B cell (primary cell): Measurements from ENCODE around the gene ITCH. TPM values are rescaled to one million over a fixed set of nuclear protein-coding genes. Genes with fewer than 3 reads are reported as not detected.

Source experiments
- ATAC-seq: fragments of 200-7000 bp; cut with Tn5 transposase; one replicate; pipeline ENCODE4 v1.10.0; 2021; ENCODE audit warnings: low read depth, mild to moderate bottlenecking, moderate number of reproducible peaks, moderate library complexity
- CTCF ChIA-PET: fragments of 350-600 bp; sonication (Branson Sonifier 250); formaldehyde crosslinking; loops from one replicate; lab custom pipeline; 2021; ENCODE audit warnings: antibody characterized with exemption, inconsistent platforms; lab: Charles Lee
- POLR2A ChIA-PET: fragments of 350-600 bp; sonication (Branson Sonifier 250); formaldehyde crosslinking; loops from one replicate; lab custom pipeline; 2021; ENCODE audit warnings: antibody characterized with exemption; lab: Charles Lee
- DNase-seq: peaks from one replicate; pipeline ENCODE4 v3.0.0; 2013
- H2AFZ ChIP-seq: 2 replicates; pipeline ENCODE4 v1.6.1; 2012; ENCODE audit warnings: mild to moderate bottlenecking, low read depth, low read length; ENCODE audit not compliant: insufficient read depth, poor library complexity, severe bottlenecking
- H3K27ac ChIP-seq, 2 donors: 1 replicate in 1 of 2; 2 replicates in 1 of 2; pipeline ENCODE4 v1.5.1; 2012 to 2013; ENCODE audit warnings: low read length in 2 of 2, mild to moderate bottlenecking in 2 of 2, moderate library complexity in 1 of 2
- H3K27me3 ChIP-seq, 4 experiments: fragments of 200-600 bp in 1 of 4; sonication (generic) in 1 of 4; replicated peaks in 1 of 4; 1 replicate in 2 of 4; 2 replicates in 2 of 4; pipeline versions ENCODE4 v1.6.1 to v1.7.0; 2013 to 2016; ENCODE audit warnings: low read length in 3 of 4, mild to moderate bottlenecking in 2 of 4, mixed read lengths in 1 of 4, moderate library complexity in 1 of 4; ENCODE audit not compliant: insufficient read depth in 4 of 4, control insufficient read depth in 3 of 4; ENCODE audit errors: control extremely low read depth in 1 of 4
- H3K36me3 ChIP-seq, 2 experiments: replicated peaks in 1 of 2; 1 replicate in 1 of 2; 2 replicates in 1 of 2; pipeline versions ENCODE4 v1.6.1 to v1.7.1; 2013; ENCODE audit warnings: low read length in 1 of 2; ENCODE audit not compliant: insufficient read depth in 2 of 2, control insufficient read depth in 1 of 2; ENCODE audit errors: control extremely low read depth in 1 of 2, extremely low read depth in 1 of 2
- H3K4me1 ChIP-seq, 2 donors: fragments of 200-600 bp in 1 of 2; sonication (generic) in 1 of 2; 1 replicate in 1 of 2; 2 replicates in 1 of 2; pipeline versions ENCODE4 v1.5.1 to v1.6.1; 2013 to 2017; ENCODE audit warnings: low read length in 2 of 2; ENCODE audit not compliant: control insufficient read depth in 2 of 2, insufficient read depth in 2 of 2
- H3K4me2 ChIP-seq: replicated peaks from 2 replicates; pipeline ENCODE3; 2012; ENCODE audit warnings: mild to moderate bottlenecking, low read depth, low read length; ENCODE audit not compliant: poor library complexity, severe bottlenecking
- H3K4me3 ChIP-seq, 5 experiments: fragments of 200-600 bp in 1 of 5; sonication (generic) in 1 of 5; 1 replicate in 3 of 5; 2 replicates in 2 of 5; pipeline versions ENCODE4 v1.5.1 to v1.7.0; 2011 to 2016; ENCODE audit warnings: low read length in 4 of 5, mild to moderate bottlenecking in 4 of 5, low read depth in 2 of 5, control low read depth in 1 of 5, moderate library complexity in 1 of 5; ENCODE audit not compliant: insufficient read depth in 1 of 5; ENCODE audit errors: control extremely low read depth in 1 of 5, extremely low read depth in 1 of 5
- H3K79me2 ChIP-seq: fragments of 200-600 bp; sonication (generic); one replicate; pipeline ENCODE4 v1.6.0; 2016; ENCODE audit warnings: low read length; ENCODE audit not compliant: control insufficient read depth, insufficient read depth
- H3K9ac ChIP-seq: fragments of 200-600 bp; sonication (generic); 2 replicates; pipeline ENCODE4 v1.6.1; 2017; ENCODE audit warnings: mild to moderate bottlenecking, low read length, moderate library complexity
- H3K9me3 ChIP-seq, 3 donors: one replicate each; pipeline versions ENCODE4 v1.6.1 to v1.7.1; 2013; ENCODE audit warnings: low read length in 2 of 3; ENCODE audit not compliant: control insufficient read depth in 2 of 3, insufficient read depth in 1 of 3; ENCODE audit errors: control extremely low read depth in 1 of 3
- H4K20me1 ChIP-seq: 2 replicates; pipeline ENCODE4 v1.6.0; 2012; ENCODE audit warnings: mild to moderate bottlenecking, low read length; ENCODE audit not compliant: insufficient read depth, control insufficient read depth, poor library complexity, severe bottlenecking
- H3K27ac Mint-ChIP-seq: one replicate; pipeline ENCODE4 v1.8.0; 2021; ENCODE audit warnings: mixed read lengths
- H3K27me3 Mint-ChIP-seq: one replicate; pipeline ENCODE4 v1.8.0; 2021; ENCODE audit warnings: mixed read lengths
- H3K4me1 Mint-ChIP-seq: one replicate; pipeline ENCODE4 v1.8.0; 2021; ENCODE audit warnings: mixed read lengths
- H3K4me3 Mint-ChIP-seq: one replicate; pipeline ENCODE4 v1.8.0; 2021; ENCODE audit warnings: mixed read lengths
- H3K9me3 Mint-ChIP-seq: one replicate; pipeline ENCODE4 v1.8.0; 2022; ENCODE audit warnings: mixed read lengths; ENCODE audit not compliant: insufficient read depth
- CTCF ChIP-seq: fragments of 200-600 bp; IDR thresholded peaks from one replicate; pipeline ENCODE4 v1.8.0; 2022; ENCODE audit warnings: antibody characterized with exemption, mild to moderate bottlenecking
- EZH2 ChIP-seq: IDR thresholded peaks from 2 replicates; pipeline ENCODE4 v1.6.1; 2012; ENCODE audit warnings: borderline replicate concordance, low read depth, mild to moderate bottlenecking, moderate library complexity, low read length; ENCODE audit not compliant: insufficient read depth, poor library complexity, severe bottlenecking
- WGBS: methylation state at CpG from one replicate; pipeline ENCODE4 v1.1.5; 2013; ENCODE audit warnings: missing lambda C conversion rate; ENCODE audit not compliant: insufficient coverage; 5-methylcytosine and 5-hydroxymethylcytosine counted together
- intact Hi-C: fragments of 100-400 bp; cut with micrococcal nuclease; formaldehyde crosslinking; loops from one replicate; pipeline ENCODE4 v1.10.0; 2022
- polyA plus RNA-seq: library from polyadenylated mRNA; depleted of rRNA; stranded (reverse); fragments of >200 nt; gene quantifications from 2 replicates; pipeline ENCODE4 v1.2.3, GENCODE V29; 2012
- total RNA-seq, 2 donors: library from RNA; stranded (reverse); fragments of 120-200 nt in 1 of 2; gene quantifications; 1 replicate in 1 of 2; 2 replicates in 1 of 2; pipeline versions ENCODE4 v1.2.3 to v1.2.4, GENCODE V29; 2013 to 2022

The ITCH gene
- total and polyA plus RNA-seq, 2 donors (not counting 1 experiment from before 2014, with no cell fraction given) = 10.0 to 110 TPM

GRCh38 chr20:34385464-34385863 is 22.4 kb downstream of the ITCH start:
- H3K9ac ChIP-seq = no peak overlapping the region
- peak overlapping the region; percentile 4 for H3K4me2 ChIP-seq
- ATAC-seq = no peak
- Mint-ChIP-seq H3K27me3 (no peaks in the 10 kb centered on the region), H3K9me3 (no peaks in the 10 kb centered on the region), H3K27ac (no peak overlapping the region), H3K4me3 (no peak overlapping the region), H3K4me1 (peaks cover 36% of the 10 kb centered on the region)
- H3K4me3 ChIP-seq = no peak overlapping the region
- H3K9me3 ChIP-seq = no peaks in the 10 kb centered on the region
- peak; percentile 31 for DNase-seq
- no peak for TF ChIP-seq EZH2
- no peak for TF ChIP-seq CTCF
- H2AFZ ChIP-seq = no peak overlapping the region
- peaks cover 96% of the 10 kb centered on the region for H3K79me2 ChIP-seq
- ChIA-PET CTCF (interaction anchor here (0.9 to 1.6 kb wide), 4 partner anchors 16 to 137 kb away, joined by 3 to 6 read pairs (median 5); partner anchors contain the start of gene DYNLRB1), POLR2A (interaction anchor here (0.7 kb wide), 1 partner anchor 11 kb away, joined by 4 read pairs; no protein-coding TSS in a partner anchor)
- H3K27me3 ChIP-seq = no peaks in the 10 kb centered on the region
- H3K4me1 ChIP-seq = peaks cover 28 to 29% of the 10 kb centered on the region in 2 donors
- H3K36me3 ChIP-seq = peaks cover 2 to 9% of the 10 kb centered on the region in 2 experiments
- H4K20me1 ChIP-seq = peaks cover 67% of the 10 kb centered on the region
- peak overlapping the region in 1 of 2 donors; percentile 12 for H3K27ac ChIP-seq
- WGBS = no CpG with 5 or more reads among the region's 1 CpG
- intact Hi-C loops = no loop called here

- Histone ChIP-seq H3K27ac (peak overlapping the region in 1 of 2 donors; percentile 29), H3K9me3 (no peaks in the 10 kb centered on the region), H3K79me2 (peaks cover 96% of the 10 kb centered on the region), H3K4me2 (peak overlapping the region; percentile 19), H3K27me3 (no peaks in the 10 kb centered on the region), H4K20me1 (peaks cover 69% of the 10 kb centered on the region), H3K36me3 (peaks cover 2 to 12% of the 10 kb centered on the region in 2 experiments), H2AFZ (no peak overlapping the region), H3K9ac (no peak overlapping the region), H3K4me1 (peaks cover 28 to 29% of the 10 kb centered on the region in 2 donors), H3K4me3 (no peak overlapping the region)
- DNase-seq (no peak), ATAC-seq (peak; percentile 33)
- H3K27me3 Mint-ChIP-seq = no peaks in the 10 kb centered on the region
- WGBS = 5% methylated on average over 3 of the region's 3 CpGs
- no peaks in the 10 kb centered on the region for H3K9me3 Mint-ChIP-seq
- TF ChIP-seq CTCF (no peak), EZH2 (no peak)
- H3K4me1 Mint-ChIP-seq = peaks cover 44% of the 10 kb centered on the region
- peak overlapping the region; percentile 1 for H3K27ac Mint-ChIP-seq
- no peak overlapping the region for H3K4me3 Mint-ChIP-seq
- ChIA-PET POLR2A (interaction anchor here (0.6 to 0.9 kb wide), 3 partner anchors 83 to 1792 kb away, joined by 3 to 6 read pairs (median 4); no protein-coding TSS in a partner anchor), CTCF (interaction anchor here (0.7 kb wide), 2 partner anchors 116 to 1270 kb away, joined by 3 to 4 read pairs; no protein-coding TSS in a partner anchor)
- intact Hi-C loops = no loop called here
Observed at GRCh38 chr20:34388000-34388399, 24.9 kb downstream of the ITCH start.
